Measurements from ENCODE around the gene CDH13.

Gene CDH13

GRCh38 chr16:82793528-82794245, 166.9 kb downstream of the CDH13 start:
- TF ChIP-seq CTCF (IDR thresholded peaks at IDR 0.05; ENCODE audit: low read depth, low read length) (no peak), EZH2phosphoT487 (IDR thresholded peaks at IDR 0.05; ENCODE audit: low read depth) (no peak)
- Histone ChIP-seq H3K79me2 (ENCODE audit: low read length) (no peaks in the 10 kb centered on the region), H3K4me3 (ENCODE audit: low read length) (no peak overlapping the region), H3K36me3 (replicated peaks; ENCODE audit: low read depth, low read length) (no peaks in the 10 kb centered on the region), H3K4me2 (ENCODE audit: low read length) (no peak overlapping the region), H2AFZ (ENCODE audit: low read depth, low read length) (no peak overlapping the region), H4K20me1 (ENCODE audit: insufficient read depth, low read length) (no peaks in the 10 kb centered on the region), H3K27ac (ENCODE audit: low read length) (no peak overlapping the region), H3K27me3 (ENCODE audit: low read depth, low read length) (no peaks in the 10 kb centered on the region), H3K9me3 (ENCODE audit: insufficient read depth, low read length) (no peaks in the 10 kb centered on the region), H3K9ac (ENCODE audit: low read length) (no peak overlapping the region), H3K4me1 (ENCODE audit: low read length) (no peaks in the 10 kb centered on the region)

DNA sequence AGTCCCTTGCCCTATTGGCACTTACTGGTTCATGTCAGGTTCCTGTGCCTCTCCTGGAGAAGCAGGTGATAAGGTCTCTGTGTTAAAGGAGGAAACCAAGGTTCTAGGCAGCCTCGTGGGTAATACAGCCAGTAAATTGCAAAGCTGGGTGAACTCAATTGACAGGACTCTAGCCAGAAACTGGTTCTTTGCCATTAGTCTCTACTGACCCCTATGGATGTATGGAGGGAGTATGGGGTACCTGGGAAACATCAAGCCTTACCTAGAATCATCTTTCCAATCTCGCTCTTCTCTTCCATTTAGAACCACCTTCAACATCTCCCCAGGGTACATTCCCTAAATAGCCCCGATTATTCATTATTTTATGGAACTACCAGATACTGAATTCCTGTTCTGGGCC, 169.3 kb downstream of the CDH13 start:
- Histone ChIP-seq H2AFZ (ENCODE audit: low read depth, low read length) (no peak overlapping the region), H3K4me2 (ENCODE audit: low read length) (no peak overlapping the region), H3K79me2 (ENCODE audit: low read length) (no peaks in the 10 kb centered on the region), H3K9me3 (ENCODE audit: insufficient read depth, low read length) (no peaks in the 10 kb centered on the region), H3K9ac (ENCODE audit: low read length) (no peak overlapping the region), H3K4me3 (ENCODE audit: low read length) (no peak overlapping the region), H3K4me1 (ENCODE audit: low read length) (no peaks in the 10 kb centered on the region), H3K36me3 (replicated peaks; ENCODE audit: low read depth, low read length) (no peaks in the 10 kb centered on the region), H3K27me3 (ENCODE audit: low read depth, low read length) (no peaks in the 10 kb centered on the region), H3K27ac (ENCODE audit: low read length) (no peak overlapping the region), H4K20me1 (ENCODE audit: insufficient read depth, low read length) (no peaks in the 10 kb centered on the region)
- no peak for TF ChIP-seq EZH2phosphoT487 (IDR thresholded peaks at IDR 0.05; ENCODE audit: low read depth)
- no peak for TF ChIP-seq CTCF (IDR thresholded peaks at IDR 0.05; ENCODE audit: low read depth, low read length)

DNA sequence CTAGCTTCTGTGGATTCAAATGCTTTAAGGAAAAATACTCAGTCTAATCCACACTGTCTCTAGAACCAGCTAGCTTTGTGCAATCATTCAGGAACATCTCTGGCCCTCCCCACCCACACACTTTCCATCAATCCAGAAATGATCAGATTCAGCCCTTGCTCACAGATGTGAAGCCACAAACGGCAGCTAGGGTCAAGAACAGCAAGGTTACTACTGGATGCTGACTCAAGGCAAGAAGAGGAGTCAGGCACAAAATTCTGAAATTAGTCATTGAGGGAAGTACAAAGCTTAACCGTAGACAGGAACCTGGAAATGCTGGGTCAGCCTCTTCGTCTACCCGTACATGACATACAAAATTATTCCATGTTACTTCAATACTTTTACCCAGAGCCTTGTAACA, 174.6 kb downstream of the CDH13 start:
- Histone ChIP-seq H3K36me3 (replicated peaks; ENCODE audit: low read depth, low read length) (no peaks in the 10 kb centered on the region), H3K9ac (ENCODE audit: low read length) (no peak overlapping the region), H3K27me3 (ENCODE audit: low read depth, low read length) (no peaks in the 10 kb centered on the region), H3K4me1 (ENCODE audit: low read length) (no peaks in the 10 kb centered on the region), H4K20me1 (ENCODE audit: insufficient read depth, low read length) (no peaks in the 10 kb centered on the region), H3K79me2 (ENCODE audit: low read length) (no peaks in the 10 kb centered on the region), H3K4me2 (ENCODE audit: low read length) (no peak overlapping the region), H3K4me3 (ENCODE audit: low read length) (no peak overlapping the region), H2AFZ (ENCODE audit: low read depth, low read length) (no peak overlapping the region), H3K9me3 (ENCODE audit: insufficient read depth, low read length) (no peaks in the 10 kb centered on the region), H3K27ac (ENCODE audit: low read length) (no peak overlapping the region)
- TF ChIP-seq CTCF (IDR thresholded peaks at IDR 0.05; ENCODE audit: low read depth, low read length) (no peak), EZH2phosphoT487 (IDR thresholded peaks at IDR 0.05; ENCODE audit: low read depth) (no peak)

DNA sequence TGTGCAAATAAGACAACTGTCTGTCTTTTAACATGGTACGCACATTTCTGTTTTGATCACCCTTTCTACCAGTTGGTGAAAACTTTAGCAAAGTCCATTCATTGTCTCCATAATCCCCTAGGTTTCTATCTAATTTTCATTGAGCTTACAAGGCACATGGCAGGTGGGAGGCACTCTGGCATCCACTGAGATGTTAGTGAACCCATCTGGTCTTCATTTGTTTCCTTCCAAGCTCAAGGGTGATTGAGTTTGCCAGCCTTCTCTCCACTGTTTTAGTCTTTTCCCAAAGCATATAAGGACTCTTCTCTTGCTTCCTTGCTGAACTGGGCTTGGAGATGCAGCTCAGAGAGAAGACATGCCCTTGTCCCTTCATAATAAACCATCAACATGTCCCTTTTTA, 179.1 kb downstream of the CDH13 start:
- Histone ChIP-seq H3K27ac (ENCODE audit: low read length) (no peak overlapping the region), H3K4me2 (ENCODE audit: low read length) (no peak overlapping the region), H4K20me1 (ENCODE audit: insufficient read depth, low read length) (no peaks in the 10 kb centered on the region), H3K9ac (ENCODE audit: low read length) (no peak overlapping the region), H3K4me3 (ENCODE audit: low read length) (no peak overlapping the region), H3K9me3 (ENCODE audit: insufficient read depth, low read length) (no peaks in the 10 kb centered on the region), H3K27me3 (ENCODE audit: low read depth, low read length) (no peaks in the 10 kb centered on the region), H3K79me2 (ENCODE audit: low read length) (no peaks in the 10 kb centered on the region), H2AFZ (ENCODE audit: low read depth, low read length) (no peak overlapping the region), H3K4me1 (ENCODE audit: low read length) (no peaks in the 10 kb centered on the region), H3K36me3 (replicated peaks; ENCODE audit: low read depth, low read length) (no peaks in the 10 kb centered on the region)
- no peak for TF ChIP-seq EZH2phosphoT487 (IDR thresholded peaks at IDR 0.05; ENCODE audit: low read depth)
- TF ChIP-seq CTCF (IDR thresholded peaks at IDR 0.05; ENCODE audit: low read depth, low read length), result no peak

Data from OCI-LY3 (cell line).